GM23248 (cell line): ENCODE data around the gene JMJD7. TPM values are rescaled to one million over a fixed set of nuclear protein-coding genes. Genes with fewer than 3 reads are reported as not detected.

ENCODE experiments used
- DNase-seq: peaks from one replicate; pipeline ENCODE4 v3.0.0-alpha.2; 2015
- H2AFZ ChIP-seq: fragments of 200-600 bp; sonication (generic); 2 replicates; pipeline ENCODE4 v1.6.1; 2016; ENCODE audit warnings: antibody characterized with exemption
- H3F3A ChIP-seq: fragments of 200-600 bp; sonication (generic); 2 replicates; pipeline ENCODE4 v1.6.1; 2016; ENCODE audit warnings: mild to moderate bottlenecking, antibody characterized with exemption, mixed run types; ENCODE audit not compliant: insufficient read depth
- H3K27ac ChIP-seq: fragments of 200-600 bp; sonication (generic); 2 replicates; pipeline ENCODE4 v1.5.1; 2016; ENCODE audit warnings: mild to moderate bottlenecking
- H3K27me3 ChIP-seq: fragments of 200-600 bp; sonication (generic); replicated peaks from 2 replicates; pipeline ENCODE4 v1.6.1; 2016; ENCODE audit warnings: mild to moderate bottlenecking; ENCODE audit not compliant: insufficient read depth
- H3K36me3 ChIP-seq: fragments of 200-600 bp; sonication (generic); 2 replicates; pipeline ENCODE4 v1.6.1; 2016; ENCODE audit warnings: low read depth, mild to moderate bottlenecking
- H3K4me1 ChIP-seq: fragments of 200-600 bp; sonication (generic); 2 replicates; pipeline ENCODE4 v1.6.1; 2016; ENCODE audit warnings: mild to moderate bottlenecking; ENCODE audit not compliant: insufficient read depth
- H3K4me2 ChIP-seq: fragments of 200-600 bp; sonication (generic); one replicate; pipeline ENCODE4 v1.6.1; 2016; ENCODE audit warnings: mild to moderate bottlenecking; ENCODE audit not compliant: unreplicated experiment
- H3K4me3 ChIP-seq: fragments of 200-600 bp; sonication (generic); 2 replicates; pipeline ENCODE4 v1.5.1; 2016; ENCODE audit warnings: mild to moderate bottlenecking
- H3K79me2 ChIP-seq: fragments of 200-600 bp; sonication (generic); 2 replicates; pipeline ENCODE4 v1.6.1; 2016; ENCODE audit warnings: mild to moderate bottlenecking; ENCODE audit not compliant: insufficient read depth
- H3K9ac ChIP-seq: fragments of 200-600 bp; sonication (generic); 2 replicates; pipeline ENCODE4 v1.6.1; 2016; ENCODE audit warnings: mild to moderate bottlenecking
- H3K9me2 ChIP-seq: fragments of 200-600 bp; sonication (generic); 2 replicates; pipeline ENCODE4 v1.6.1; 2016; ENCODE audit warnings: mixed run types, mild to moderate bottlenecking, moderate library complexity; ENCODE audit not compliant: insufficient read depth
- H3K9me3 ChIP-seq: fragments of 200-600 bp; sonication (generic); one replicate; pipeline ENCODE4 v1.6.1; 2017; ENCODE audit warnings: low read depth
- H4K20me1 ChIP-seq: fragments of 200-600 bp; sonication (generic); 2 replicates; pipeline ENCODE4 v1.6.0; 2016; ENCODE audit not compliant: insufficient read depth
- EZH2 ChIP-seq: fragments of 200-600 bp; sonication (generic); IDR thresholded peaks from 2 replicates; pipeline ENCODE4 v1.6.1; 2018; ENCODE audit warnings: antibody characterized with exemption, mild to moderate bottlenecking; ENCODE audit not compliant: insufficient read depth, poor library complexity, severe bottlenecking
- EZH2phosphoT487 ChIP-seq: fragments of 200-600 bp; sonication (generic); IDR thresholded peaks from 2 replicates; pipeline ENCODE4 v1.6.1; 2018; ENCODE audit warnings: antibody characterized with exemption, moderate library complexity, mild to moderate bottlenecking, low read depth; ENCODE audit not compliant: insufficient read depth
- WGBS, 2 experiments: methylation state at CpG; one replicate each; pipeline ENCODE4 v1.1.6; 2015 to 2017; ENCODE audit warnings: low lambda C conversion rate in 2 of 2, low coverage in 1 of 2; ENCODE audit errors: missing lambda C conversion rate in 2 of 2; 5-methylcytosine and 5-hydroxymethylcytosine counted together
- in situ Hi-C: fragments of 300-500 bp; cut with MboI; formaldehyde crosslinking; loops from 2 replicates; pipeline ENCODE4 v1.15.0; 2020
- polyA plus RNA-seq: library from polyadenylated mRNA; unstranded; fragments of >200 nt; fragmentation: Nextera tagmentation; extraction: Ambion mirVana; gene quantifications from 2 replicates; pipeline ENCODE4 v1.2.1, GENCODE V29; 2016
- total RNA-seq: library from RNA; depleted of rRNA; stranded (reverse); fragments of >200 nt; shearing (Covaris generic); gene quantifications from 2 replicates; pipeline ENCODE4 v1.2.3, GENCODE V29; 2014

JMJD7 gene
- total and polyA plus RNA-seq, 2 experiments from 2014 or later, result 3.5 to 11.7 TPM

GRCh38 chr15:41820791-41821423, 7.0 kb upstream of the JMJD7 start:
- WGBS, 2 experiments, result 85 to 93% methylated on average over 6 of the region's 6 CpGs
- Histone ChIP-seq H3K4me1 (no peaks in the 10 kb centered on the region), H3K27me3 (no peaks in the 10 kb centered on the region), H3K79me2 (no peaks in the 10 kb centered on the region), H3K9ac (no peak overlapping the region), H3K27ac (no peak overlapping the region), H3K4me2 (no peak overlapping the region), H3K36me3 (no peaks in the 10 kb centered on the region; the same call in 1 of the 2 replicates), H3K4me3 (no peak overlapping the region), H3K9me2 (no peaks in the 10 kb centered on the region), H4K20me1 (no peaks in the 10 kb centered on the region), H3F3A (no peaks in the 10 kb centered on the region), H2AFZ (no peak overlapping the region), H3K9me3 (no peaks in the 10 kb centered on the region)
- DNase-seq, result no peak
- TF ChIP-seq EZH2phosphoT487 (no peak), EZH2 (no peak)
- in situ Hi-C loops, result loop anchor here (5.0 kb wide), 1 partner anchor 49 kb away; the partner anchor contains the start of gene MAPKBP1

GRCh38 chr15:41821831-41822230, 6.1 kb upstream of the JMJD7 start:
- TF ChIP-seq EZH2phosphoT487 (no peak), EZH2 (no peak)
- Histone ChIP-seq H4K20me1 (no peaks in the 10 kb centered on the region), H3K4me1 (no peaks in the 10 kb centered on the region), H3K9me3 (no peaks in the 10 kb centered on the region), H3F3A (no peaks in the 10 kb centered on the region), H3K4me3 (no peak overlapping the region), H2AFZ (no peak overlapping the region), H3K4me2 (no peak overlapping the region), H3K27me3 (no peaks in the 10 kb centered on the region), H3K9me2 (no peaks in the 10 kb centered on the region), H3K79me2 (no peaks in the 10 kb centered on the region), H3K27ac (no peak overlapping the region), H3K36me3 (no peaks in the 10 kb centered on the region; the same call in 1 of the 2 replicates), H3K9ac (no peak overlapping the region)
- in situ Hi-C loops, result loop anchor here (5.0 kb wide), 1 partner anchor 50 kb away; the partner anchor contains the start of gene MAPKBP1
- 81 to 83% methylated on average over 3 to 4 of the region's 4 CpGs for WGBS, 2 experiments
- no peak for DNase-seq

- Histone ChIP-seq H3K4me1 (no peaks in the 10 kb centered on the region), H3K4me3 (no peak overlapping the region), H3K79me2 (no peaks in the 10 kb centered on the region), H3K4me2 (no peak overlapping the region), H3K9ac (no peak overlapping the region), H3K27me3 (no peaks in the 10 kb centered on the region), H3K27ac (no peak overlapping the region), H3K36me3 (no peaks in the 10 kb centered on the region; the same call in 1 of the 2 replicates), H3F3A (no peaks in the 10 kb centered on the region), H2AFZ (no peak overlapping the region), H3K9me2 (no peaks in the 10 kb centered on the region), H4K20me1 (no peaks in the 10 kb centered on the region), H3K9me3 (no peaks in the 10 kb centered on the region)
- 94 to 98% methylated on average over 6 of the region's 6 CpGs for WGBS, 2 experiments
- TF ChIP-seq EZH2 (no peak), EZH2phosphoT487 (no peak)
- in situ Hi-C loops, result loop anchor here (5.0 kb wide), 1 partner anchor 50 kb away; the partner anchor contains the start of gene MAPKBP1
- no peak for DNase-seq
Measured at GRCh38 chr15:41822471-41822870, 5.4 kb upstream of the JMJD7 start.

GRCh38 chr15:41822957-41823356, 4.9 kb upstream of the JMJD7 start:
- no peak overlapping the region for H3K4me2 ChIP-seq
- no peak overlapping the region for H3K27ac ChIP-seq
- 77 to 82% methylated on average over 6 of the region's 6 CpGs for WGBS, 2 experiments
- in situ Hi-C loops, result loop anchor here (5.0 kb wide), 1 partner anchor 51 kb away; the partner anchor contains the start of gene MAPKBP1
- no peak for DNase-seq
- H3K4me1 ChIP-seq, result no peaks in the 10 kb centered on the region
- H3K9me3 ChIP-seq, result no peaks in the 10 kb centered on the region
- H3K27me3 ChIP-seq, result no peaks in the 10 kb centered on the region
- H3K9me2 ChIP-seq, result no peaks in the 10 kb centered on the region
- no peak overlapping the region for H2AFZ ChIP-seq
- no peaks in the 10 kb centered on the region for H4K20me1 ChIP-seq
- no peaks in the 10 kb centered on the region for H3K79me2 ChIP-seq
- TF ChIP-seq EZH2 (no peak), EZH2phosphoT487 (no peak)
- H3K36me3 ChIP-seq, result no peaks in the 10 kb centered on the region; the same call in 1 of the 2 replicates
- no peaks in the 10 kb centered on the region for H3F3A ChIP-seq
- no peak overlapping the region for H3K4me3 ChIP-seq
- H3K9ac ChIP-seq, result no peak overlapping the region
